ENCODE data around the gene PTPRJ. TPM values are rescaled to one million over a fixed set of nuclear protein-coding genes. Genes with fewer than 3 reads are reported as not detected.

The PTPRJ gene
- total RNA-seq, 2 donors from 2014 or later: 26.5 to 37.4 TPM

DNA sequence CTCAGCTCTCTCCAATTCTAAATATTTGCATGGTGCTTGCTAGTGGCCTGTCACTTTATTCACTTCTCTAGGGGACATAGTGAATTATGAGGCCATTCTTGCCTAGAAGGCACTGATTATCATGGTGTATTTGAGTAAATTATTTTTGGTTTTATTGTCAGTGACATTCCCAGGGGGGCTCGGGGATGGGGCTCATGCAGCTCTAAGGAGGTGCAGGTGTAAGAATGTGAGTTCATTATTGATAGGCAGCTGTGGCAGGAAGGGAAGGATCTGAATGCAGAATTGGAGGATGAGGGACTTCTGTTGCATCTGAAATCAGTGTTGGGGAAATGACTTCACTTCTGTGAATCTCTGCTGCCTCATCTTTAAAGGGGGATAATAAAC is 182.5 kb downstream of the PTPRJ start:
- 88 to 90% methylated on average over 1 of the region's 1 CpG for WGBS, 2 experiments (ENCODE audit: insufficient coverage in 1 of 2, insufficient read length in 1 of 2)
- H3K4me1 ChIP-seq (ENCODE audit: control insufficient read depth, insufficient read depth, low read length): no peaks in the 10 kb centered on the region
- Mint-ChIP-seq H3K27me3 (ENCODE audit: insufficient read depth) (no peaks in the 10 kb centered on the region), H3K4me1 (no peaks in the 10 kb centered on the region), H3K4me3 (no peak overlapping the region), H3K27ac (no peak overlapping the region), H3K9me3 (no peaks in the 10 kb centered on the region), H3K36me3 (ENCODE audit: low read depth) (peaks cover 47% of the 10 kb centered on the region)
- H3K36me3 ChIP-seq (ENCODE audit: control insufficient read depth, insufficient read depth, low read length): peaks cover 40% of the 10 kb centered on the region
- no peak overlapping the region for H3K4me3 ChIP-seq (ENCODE audit: low read length)
- no peaks in the 10 kb centered on the region for H3K27me3 ChIP-seq (ENCODE audit: control insufficient read depth, insufficient read depth, low read length, poor library complexity, severe bottlenecking)
- no peak for DNase-seq
- no peak overlapping the region for H3K27ac ChIP-seq (ENCODE audit: low read depth, low read length)
- H3K9me3 ChIP-seq (ENCODE audit: control insufficient read depth, low read length): no peaks in the 10 kb centered on the region
- TF ChIP-seq, protein P1, sequence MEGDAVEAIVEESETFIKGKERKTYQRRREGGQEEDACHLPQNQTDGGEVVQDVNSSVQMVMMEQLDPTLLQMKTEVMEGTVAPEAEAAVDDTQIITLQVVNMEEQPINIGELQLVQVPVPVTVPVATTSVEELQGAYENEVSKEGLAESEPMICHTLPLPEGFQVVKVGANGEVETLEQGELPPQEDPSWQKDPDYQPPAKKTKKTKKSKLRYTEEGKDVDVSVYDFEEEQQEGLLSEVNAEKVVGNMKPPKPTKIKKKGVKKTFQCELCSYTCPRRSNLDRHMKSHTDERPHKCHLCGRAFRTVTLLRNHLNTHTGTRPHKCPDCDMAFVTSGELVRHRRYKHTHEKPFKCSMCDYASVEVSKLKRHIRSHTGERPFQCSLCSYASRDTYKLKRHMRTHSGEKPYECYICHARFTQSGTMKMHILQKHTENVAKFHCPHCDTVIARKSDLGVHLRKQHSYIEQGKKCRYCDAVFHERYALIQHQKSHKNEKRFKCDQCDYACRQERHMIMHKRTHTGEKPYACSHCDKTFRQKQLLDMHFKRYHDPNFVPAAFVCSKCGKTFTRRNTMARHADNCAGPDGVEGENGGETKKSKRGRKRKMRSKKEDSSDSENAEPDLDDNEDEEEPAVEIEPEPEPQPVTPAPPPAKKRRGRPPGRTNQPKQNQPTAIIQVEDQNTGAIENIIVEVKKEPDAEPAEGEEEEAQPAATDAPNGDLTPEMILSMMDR (conservative IDR thresholded peaks at IDR 0.05): no peak
- no peak overlapping the region for H3K9ac ChIP-seq (ENCODE audit: extremely low read depth, low read length, poor library complexity, severe bottlenecking)

DNA sequence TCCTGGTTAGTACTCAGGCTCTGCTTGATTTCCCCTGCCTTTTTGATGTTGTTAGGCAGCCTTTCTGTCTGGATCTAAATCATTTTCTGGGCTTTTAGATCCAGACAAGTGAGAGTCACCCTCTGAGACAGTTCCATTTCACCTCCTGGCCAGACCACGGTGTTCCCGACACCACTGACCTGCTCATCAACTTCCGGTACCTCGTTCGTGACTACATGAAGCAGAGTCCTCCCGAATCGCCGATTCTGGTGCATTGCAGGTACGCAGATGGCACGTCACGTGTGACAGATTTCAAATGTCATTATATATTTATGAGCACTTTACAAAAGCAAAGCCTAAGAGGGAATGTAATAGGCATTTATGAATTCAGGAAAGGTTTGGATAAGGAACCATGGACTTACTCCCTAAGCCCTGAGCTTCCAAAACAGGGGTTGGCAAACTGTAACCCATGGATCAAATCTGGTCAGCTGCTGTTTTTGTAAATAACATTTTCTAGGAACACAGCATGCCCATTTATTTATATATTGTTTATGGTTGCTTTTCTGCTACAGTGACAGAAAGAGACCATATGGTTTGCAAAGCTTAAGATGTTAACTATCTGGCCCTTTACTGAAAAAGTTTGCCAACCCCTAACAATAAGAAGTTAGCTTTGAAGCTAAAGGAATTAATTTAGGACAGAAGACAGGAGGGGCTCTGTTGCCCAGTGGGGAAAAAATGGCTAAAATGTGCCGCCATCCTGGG is 183.2 kb downstream of the PTPRJ start:
- H3K27ac Mint-ChIP-seq: no peak overlapping the region
- DNase-seq: no peak
- 96 to 100% methylated on average over 4 to 12 of the region's 12 CpGs for WGBS, 2 experiments (ENCODE audit: insufficient coverage in 1 of 2, insufficient read length in 1 of 2)
- H3K27me3 ChIP-seq (ENCODE audit: control insufficient read depth, insufficient read depth, low read length, poor library complexity, severe bottlenecking): no peaks in the 10 kb centered on the region
- no peaks in the 10 kb centered on the region for H3K9me3 Mint-ChIP-seq
- H3K9ac ChIP-seq (ENCODE audit: extremely low read depth, low read length, poor library complexity, severe bottlenecking): no peak overlapping the region
- no peaks in the 10 kb centered on the region for H3K27me3 Mint-ChIP-seq (ENCODE audit: insufficient read depth)
- no peaks in the 10 kb centered on the region for H3K4me1 Mint-ChIP-seq
- no peaks in the 10 kb centered on the region for H3K9me3 ChIP-seq (ENCODE audit: control insufficient read depth, low read length)
- H3K4me3 Mint-ChIP-seq: no peak overlapping the region
- TF ChIP-seq, protein P1 (conservative IDR thresholded peaks at IDR 0.05): no peak
- peaks cover 47% of the 10 kb centered on the region for H3K36me3 Mint-ChIP-seq (ENCODE audit: low read depth)
- H3K36me3 ChIP-seq (ENCODE audit: control insufficient read depth, insufficient read depth, low read length): peaks cover 40% of the 10 kb centered on the region
- no peak overlapping the region for H3K27ac ChIP-seq (ENCODE audit: low read depth, low read length)
- H3K4me3 ChIP-seq (ENCODE audit: low read length): no peak overlapping the region
- no peaks in the 10 kb centered on the region for H3K4me1 ChIP-seq (ENCODE audit: control insufficient read depth, insufficient read depth, low read length)

DNA sequence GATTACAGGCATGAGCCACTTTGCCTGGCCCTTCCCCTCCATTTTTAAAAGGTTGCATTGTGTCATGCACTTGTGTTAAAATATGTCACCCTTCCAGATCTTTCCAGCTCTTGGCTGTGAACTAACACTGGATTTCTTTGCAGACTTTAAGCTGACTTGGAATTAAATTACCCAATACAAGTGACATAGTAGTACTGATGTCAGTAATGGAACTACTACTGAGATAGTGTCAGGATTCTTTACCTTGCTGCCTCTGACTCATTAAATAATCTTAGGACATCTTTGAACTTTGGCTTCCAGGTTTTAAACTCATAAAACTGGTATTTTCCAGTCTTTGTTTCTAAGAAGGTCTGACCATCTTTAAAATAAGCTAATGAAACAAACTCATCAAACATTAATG is 184.5 kb downstream of the PTPRJ start:
- H3K27ac Mint-ChIP-seq: no peak overlapping the region
- H3K9me3 Mint-ChIP-seq: no peaks in the 10 kb centered on the region
- H3K4me1 ChIP-seq (ENCODE audit: control insufficient read depth, insufficient read depth, low read length): no peaks in the 10 kb centered on the region
- peaks cover 49% of the 10 kb centered on the region for H3K36me3 Mint-ChIP-seq (ENCODE audit: low read depth)
- H3K9ac ChIP-seq (ENCODE audit: extremely low read depth, low read length, poor library complexity, severe bottlenecking): no peak overlapping the region
- DNase-seq: no peak
- no peak overlapping the region for H3K27ac ChIP-seq (ENCODE audit: low read depth, low read length)
- H3K27me3 ChIP-seq (ENCODE audit: control insufficient read depth, insufficient read depth, low read length, poor library complexity, severe bottlenecking): no peaks in the 10 kb centered on the region
- H3K36me3 ChIP-seq (ENCODE audit: control insufficient read depth, insufficient read depth, low read length): peaks cover 40% of the 10 kb centered on the region
- H3K27me3 Mint-ChIP-seq (ENCODE audit: insufficient read depth): no peaks in the 10 kb centered on the region
- TF ChIP-seq, protein P1 (conservative IDR thresholded peaks at IDR 0.05): no peak
- H3K4me1 Mint-ChIP-seq: no peaks in the 10 kb centered on the region
- H3K4me3 Mint-ChIP-seq: no peak overlapping the region
- no peak overlapping the region for H3K4me3 ChIP-seq (ENCODE audit: low read length)
- H3K9me3 ChIP-seq (ENCODE audit: control insufficient read depth, low read length): no peaks in the 10 kb centered on the region

Data from endodermal cell (in vitro differentiated cells).